Breast epithelium (tissue), 4 donors: ENCODE data around the gene HTR5A. TPM values are rescaled to one million over a fixed set of nuclear protein-coding genes. Genes with fewer than 3 reads are reported as not detected.

Source experiments
- DNase-seq, 2 donors: peaks; one replicate each; pipeline ENCODE4 v3.0.0-alpha.2; 2019; ENCODE audit warnings: low spot score in 2 of 2
- H3K27ac ChIP-seq, 2 donors: fragments of 200-600 bp; sonication (generic) in 1 of 2; one replicate each; pipeline ENCODE4 v1.5.1; 2016 to 2019; ENCODE audit warnings: mild to moderate bottlenecking in 1 of 2
- H3K27me3 ChIP-seq, 2 donors: fragments of 200-600 bp; sonication (generic) in 1 of 2; one replicate each; pipeline versions ENCODE4 v1.5.1 to v1.6.0; 2017 to 2019; ENCODE audit warnings: control low read depth in 1 of 2, mild to moderate bottlenecking in 1 of 2
- H3K36me3 ChIP-seq: fragments of 200-600 bp; one replicate; pipeline ENCODE4 v1.5.1; 2019
- H3K4me1 ChIP-seq, 2 donors: fragments of 200-600 bp; sonication (generic); one replicate each; pipeline ENCODE4 v1.5.1; 2016 to 2019; ENCODE audit warnings: control low read depth in 1 of 2
- H3K4me3 ChIP-seq, 3 donors: fragments of 200-600 bp; sonication (generic); 1 replicate in 2 of 3; 2 replicates in 1 of 3; pipeline ENCODE4 v1.5.1; 2016 to 2019; ENCODE audit warnings: mild to moderate bottlenecking in 3 of 3, moderate library complexity in 2 of 3
- H3K9me3 ChIP-seq, 2 donors: fragments of 200-600 bp; sonication (generic) in 1 of 2; one replicate each; pipeline ENCODE4 v1.5.1; 2016 to 2019; ENCODE audit warnings: control low read depth in 1 of 2
- POLR2A ChIP-seq: fragments of 450-650 bp; IDR thresholded peaks from one replicate; pipeline ENCODE4 v1.6.1; 2016; ENCODE audit warnings: antibody characterized with exemption, mild to moderate bottlenecking, moderate library complexity
- POLR2AphosphoS5 ChIP-seq, 3 donors: sonication (generic); formaldehyde crosslinking; IDR thresholded peaks; one replicate each; pipeline ENCODE4 v1.6.1; 2017; ENCODE audit warnings: antibody characterized with exemption in 3 of 3
- intact Hi-C: fragments of 100-400 bp; cut with DNase I; formaldehyde crosslinking; loops from one replicate; pipeline ENCODE4 v1.15.1; 2023; ENCODE audit warnings: low total_unique reads
- total RNA-seq, 3 donors: library from RNA; depleted of rRNA; stranded (reverse); fragments of >200 nt; gene quantifications; one replicate each; pipeline ENCODE4 v1.1.0, GENCODE V29; 2016
- TF ChIP-seq, protein P1 (sequence below), 3 donors: fragments of 450-650 bp; IDR thresholded peaks; one replicate each; pipeline ENCODE4 v1.5.1; 2016 to 2017; ENCODE audit warnings: antibody characterized with exemption in 3 of 3, mild to moderate bottlenecking in 3 of 3, moderate library complexity in 3 of 3

Gene HTR5A
- total RNA-seq, 3 donors from 2014 or later: not detected

DNA sequence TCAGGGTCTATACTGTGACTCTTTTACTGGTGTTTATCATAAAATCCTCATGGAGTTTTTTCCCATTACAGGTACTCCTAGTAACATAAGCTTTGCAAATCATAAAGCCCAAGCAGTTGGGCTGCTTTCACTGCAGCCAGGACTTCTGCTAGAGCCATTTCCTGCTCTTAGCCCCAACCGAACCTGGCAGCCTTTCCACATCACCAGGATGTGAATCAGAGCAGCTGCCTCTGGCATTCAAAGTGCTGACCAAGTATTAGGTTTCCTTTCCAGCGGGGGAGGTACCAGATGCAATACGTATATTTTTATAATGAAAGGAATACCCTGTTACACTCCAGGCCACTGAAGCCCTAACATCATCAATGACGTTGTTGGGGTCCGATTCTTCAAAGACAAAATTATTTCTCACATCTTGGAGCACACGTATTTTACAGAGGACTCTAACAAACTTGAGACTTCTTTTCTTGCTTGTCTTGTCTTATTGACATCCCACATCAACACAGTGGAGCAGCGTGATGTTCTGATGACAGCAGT is 3.6 kb upstream of the HTR5A start:
- no peak for DNase-seq
- intact Hi-C loops: no loop called here
- peaks cover 0 to 4% of the 10 kb centered on the region in 2 donors for H3K9me3 ChIP-seq
- TF ChIP-seq, protein P1, sequence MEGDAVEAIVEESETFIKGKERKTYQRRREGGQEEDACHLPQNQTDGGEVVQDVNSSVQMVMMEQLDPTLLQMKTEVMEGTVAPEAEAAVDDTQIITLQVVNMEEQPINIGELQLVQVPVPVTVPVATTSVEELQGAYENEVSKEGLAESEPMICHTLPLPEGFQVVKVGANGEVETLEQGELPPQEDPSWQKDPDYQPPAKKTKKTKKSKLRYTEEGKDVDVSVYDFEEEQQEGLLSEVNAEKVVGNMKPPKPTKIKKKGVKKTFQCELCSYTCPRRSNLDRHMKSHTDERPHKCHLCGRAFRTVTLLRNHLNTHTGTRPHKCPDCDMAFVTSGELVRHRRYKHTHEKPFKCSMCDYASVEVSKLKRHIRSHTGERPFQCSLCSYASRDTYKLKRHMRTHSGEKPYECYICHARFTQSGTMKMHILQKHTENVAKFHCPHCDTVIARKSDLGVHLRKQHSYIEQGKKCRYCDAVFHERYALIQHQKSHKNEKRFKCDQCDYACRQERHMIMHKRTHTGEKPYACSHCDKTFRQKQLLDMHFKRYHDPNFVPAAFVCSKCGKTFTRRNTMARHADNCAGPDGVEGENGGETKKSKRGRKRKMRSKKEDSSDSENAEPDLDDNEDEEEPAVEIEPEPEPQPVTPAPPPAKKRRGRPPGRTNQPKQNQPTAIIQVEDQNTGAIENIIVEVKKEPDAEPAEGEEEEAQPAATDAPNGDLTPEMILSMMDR (IDR thresholded peaks at IDR 0.05): no peak
- no peak for TF ChIP-seq POLR2AphosphoS5 (IDR thresholded peaks at IDR 0.05)
- TF ChIP-seq POLR2A: no peak
- H3K36me3 ChIP-seq: no peaks in the 10 kb centered on the region
- H3K4me3 ChIP-seq: no peak overlapping the region
- H3K4me1 ChIP-seq: no peaks in the 10 kb centered on the region
- H3K27me3 ChIP-seq: peaks cover 0 to 8% of the 10 kb centered on the region in 2 donors
- no peak overlapping the region for H3K27ac ChIP-seq

DNA sequence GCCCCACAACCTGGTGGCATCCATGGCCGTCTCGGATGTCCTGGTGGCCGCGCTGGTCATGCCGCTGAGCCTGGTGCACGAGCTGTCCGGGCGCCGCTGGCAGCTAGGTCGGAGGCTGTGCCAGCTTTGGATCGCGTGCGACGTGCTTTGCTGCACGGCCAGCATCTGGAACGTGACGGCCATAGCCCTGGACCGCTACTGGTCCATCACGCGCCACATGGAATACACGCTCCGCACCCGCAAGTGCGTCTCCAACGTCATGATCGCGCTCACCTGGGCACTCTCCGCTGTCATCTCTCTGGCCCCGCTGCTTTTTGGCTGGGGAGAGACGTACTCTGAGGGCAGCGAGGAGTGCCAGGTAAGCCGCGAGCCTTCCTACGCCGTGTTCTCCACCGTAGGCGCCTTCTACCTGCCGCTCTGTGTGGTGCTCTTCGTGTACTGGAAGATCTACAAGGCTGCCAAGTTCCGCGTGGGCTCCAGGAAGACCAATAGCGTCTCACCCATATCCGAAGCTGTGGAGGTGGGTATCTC is 1.1 kb downstream of the HTR5A start:
- no peak overlapping the region for H3K4me3 ChIP-seq
- no peaks in the 10 kb centered on the region for H3K4me1 ChIP-seq
- no peak for DNase-seq
- H3K36me3 ChIP-seq: no peaks in the 10 kb centered on the region
- H3K27me3 ChIP-seq: peaks cover 0 to 34% of the 10 kb centered on the region in 2 donors
- TF ChIP-seq POLR2AphosphoS5 (IDR thresholded peaks at IDR 0.05): no peak
- TF ChIP-seq, protein P1 (IDR thresholded peaks at IDR 0.05): no peak
- no peak for TF ChIP-seq POLR2A
- H3K27ac ChIP-seq: no peak overlapping the region
- H3K9me3 ChIP-seq: peaks cover 0 to 4% of the 10 kb centered on the region in 2 donors
- intact Hi-C loops: no loop called here

DNA sequence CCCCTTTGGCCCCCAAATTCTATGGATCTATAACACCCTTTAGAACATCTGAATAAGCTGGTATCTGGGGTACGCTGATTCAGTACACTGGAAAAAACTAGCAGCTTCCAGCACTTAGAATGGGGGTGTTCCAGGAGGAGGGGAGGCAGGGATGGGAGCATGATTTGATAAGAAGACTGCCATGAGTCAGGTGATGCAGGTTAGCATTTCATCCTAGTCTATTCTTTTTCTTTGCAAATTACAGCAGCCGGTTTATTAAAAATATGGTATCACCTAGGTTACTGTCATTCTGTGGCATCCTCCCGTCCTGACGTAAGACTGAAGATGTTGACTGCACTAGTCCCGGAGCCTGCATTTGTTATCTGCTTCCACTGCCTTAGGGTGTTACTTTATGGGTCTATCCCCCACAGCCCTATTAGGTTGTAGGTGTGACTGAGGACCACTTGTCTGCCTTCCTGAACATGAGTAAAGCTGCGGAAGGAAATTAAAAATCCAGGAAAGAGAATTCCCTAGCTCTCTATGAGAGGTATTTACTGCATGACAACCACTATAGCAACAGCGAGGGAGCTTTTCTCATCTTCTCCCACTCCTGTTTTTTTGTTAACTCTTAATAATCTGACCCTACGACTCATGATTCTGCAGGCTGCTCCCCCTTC is 1.9 kb downstream of the HTR5A start:
- TF ChIP-seq POLR2AphosphoS5 (IDR thresholded peaks at IDR 0.05) (no peak), POLR2A (no peak)
- TF ChIP-seq, protein P1 (IDR thresholded peaks at IDR 0.05): no peak
- H3K9me3 ChIP-seq: peaks cover 0 to 4% of the 10 kb centered on the region in 2 donors
- DNase-seq: no peak
- no peaks in the 10 kb centered on the region for H3K36me3 ChIP-seq
- no peaks in the 10 kb centered on the region for H3K4me1 ChIP-seq
- H3K27me3 ChIP-seq: peaks cover 0 to 34% of the 10 kb centered on the region in 2 donors
- H3K4me3 ChIP-seq: no peak overlapping the region
- intact Hi-C loops: no loop called here
- no peak overlapping the region for H3K27ac ChIP-seq

DNA sequence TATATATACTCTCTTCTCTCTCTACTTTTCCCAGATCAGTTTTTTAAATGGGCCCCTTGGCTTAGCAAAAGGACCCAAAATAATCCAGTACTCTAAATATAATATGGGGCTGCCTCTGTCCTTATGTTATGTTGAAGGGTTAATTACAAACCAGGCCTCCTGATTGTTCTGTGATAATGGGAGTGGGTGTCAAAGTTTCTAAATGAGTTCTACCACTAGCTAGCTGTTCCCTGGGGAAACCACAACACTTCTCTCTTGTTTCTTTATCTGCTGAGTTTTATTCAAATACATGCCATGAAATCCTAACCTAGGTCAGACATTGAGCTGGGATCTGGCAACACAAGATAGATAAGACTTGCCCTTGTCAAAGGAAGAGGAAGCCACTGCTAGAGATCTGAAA is 3.8 kb downstream of the HTR5A start:
- DNase-seq: no peak
- intact Hi-C loops: no loop called here
- Histone ChIP-seq H3K36me3 (no peaks in the 10 kb centered on the region), H3K9me3 (peaks cover 0 to 4% of the 10 kb centered on the region in 2 donors), H3K4me1 (no peaks in the 10 kb centered on the region), H3K27me3 (peaks cover 0 to 34% of the 10 kb centered on the region in 2 donors), H3K27ac (no peak overlapping the region), H3K4me3 (no peak overlapping the region)
- TF ChIP-seq, protein P1 (IDR thresholded peaks at IDR 0.05): no peak
- TF ChIP-seq POLR2A (no peak), POLR2AphosphoS5 (IDR thresholded peaks at IDR 0.05) (no peak)

DNA sequence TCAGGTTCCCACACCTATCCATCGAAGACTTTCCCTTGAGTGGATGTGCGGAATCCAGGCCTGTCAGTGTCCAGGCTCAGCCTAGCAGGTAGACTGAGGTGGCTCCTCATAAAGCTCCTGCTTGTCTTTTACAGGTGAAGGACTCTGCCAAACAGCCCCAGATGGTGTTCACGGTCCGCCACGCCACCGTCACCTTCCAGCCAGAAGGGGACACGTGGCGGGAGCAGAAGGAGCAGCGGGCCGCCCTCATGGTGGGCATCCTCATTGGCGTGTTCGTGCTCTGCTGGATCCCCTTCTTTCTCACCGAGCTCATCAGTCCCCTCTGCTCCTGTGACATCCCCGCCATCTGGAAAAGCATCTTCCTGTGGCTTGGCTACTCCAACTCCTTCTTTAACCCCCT is 13.9 kb downstream of the HTR5A start:
- Histone ChIP-seq H3K4me1 (no peaks in the 10 kb centered on the region), H3K27ac (no peak overlapping the region), H3K36me3 (no peaks in the 10 kb centered on the region), H3K4me3 (no peak overlapping the region), H3K9me3 (no peaks in the 10 kb centered on the region), H3K27me3 (peaks cover 0 to 18% of the 10 kb centered on the region in 2 donors)
- intact Hi-C loops: no loop called here
- TF ChIP-seq POLR2A: no peak
- DNase-seq: no peak
